ENCODE data around the gene SCFD1. TPM values are rescaled to one million over a fixed set of nuclear protein-coding genes. Genes with fewer than 3 reads are reported as not detected.
A peak's percentile ranks its signal among the peaks of the same experiment; 100 is the strongest.

The SCFD1 gene
- total RNA-seq, 2 donors from 2014 or later: 20.5 to 28.6 TPM

DNA sequence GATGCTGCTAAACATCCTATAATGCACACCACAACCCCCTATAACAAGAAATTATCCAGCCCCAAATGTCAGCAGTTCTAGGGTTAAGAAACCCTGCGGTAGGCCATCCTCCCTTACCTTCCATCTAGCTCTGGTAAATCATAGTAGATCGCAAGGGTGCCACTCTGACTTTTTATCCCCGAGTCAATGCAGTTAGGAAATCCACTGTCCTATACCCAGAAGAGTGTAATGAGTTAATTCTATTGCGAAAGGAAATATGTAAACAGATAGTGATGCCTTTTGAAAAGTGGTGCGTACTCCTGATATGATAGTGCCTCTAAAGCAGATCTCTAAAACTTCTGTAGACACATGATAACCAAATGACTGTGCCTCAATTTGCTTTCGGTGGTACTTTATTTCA is 29.8 kb downstream of the SCFD1 start:
- Histone ChIP-seq H3K27ac (no peak overlapping the region), H3K4me1 (no peaks in the 10 kb centered on the region), H3K4me3 (no peak overlapping the region), H3K36me3 (peaks cover 60% of the 10 kb centered on the region), H3K27me3 (no peaks in the 10 kb centered on the region), H3K9me3 (no peaks in the 10 kb centered on the region)
- TF ChIP-seq, protein P1, sequence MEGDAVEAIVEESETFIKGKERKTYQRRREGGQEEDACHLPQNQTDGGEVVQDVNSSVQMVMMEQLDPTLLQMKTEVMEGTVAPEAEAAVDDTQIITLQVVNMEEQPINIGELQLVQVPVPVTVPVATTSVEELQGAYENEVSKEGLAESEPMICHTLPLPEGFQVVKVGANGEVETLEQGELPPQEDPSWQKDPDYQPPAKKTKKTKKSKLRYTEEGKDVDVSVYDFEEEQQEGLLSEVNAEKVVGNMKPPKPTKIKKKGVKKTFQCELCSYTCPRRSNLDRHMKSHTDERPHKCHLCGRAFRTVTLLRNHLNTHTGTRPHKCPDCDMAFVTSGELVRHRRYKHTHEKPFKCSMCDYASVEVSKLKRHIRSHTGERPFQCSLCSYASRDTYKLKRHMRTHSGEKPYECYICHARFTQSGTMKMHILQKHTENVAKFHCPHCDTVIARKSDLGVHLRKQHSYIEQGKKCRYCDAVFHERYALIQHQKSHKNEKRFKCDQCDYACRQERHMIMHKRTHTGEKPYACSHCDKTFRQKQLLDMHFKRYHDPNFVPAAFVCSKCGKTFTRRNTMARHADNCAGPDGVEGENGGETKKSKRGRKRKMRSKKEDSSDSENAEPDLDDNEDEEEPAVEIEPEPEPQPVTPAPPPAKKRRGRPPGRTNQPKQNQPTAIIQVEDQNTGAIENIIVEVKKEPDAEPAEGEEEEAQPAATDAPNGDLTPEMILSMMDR (IDR thresholded peaks at IDR 0.05): no peak
- DNase-seq (ENCODE audit: low spot score): no peak

DNA sequence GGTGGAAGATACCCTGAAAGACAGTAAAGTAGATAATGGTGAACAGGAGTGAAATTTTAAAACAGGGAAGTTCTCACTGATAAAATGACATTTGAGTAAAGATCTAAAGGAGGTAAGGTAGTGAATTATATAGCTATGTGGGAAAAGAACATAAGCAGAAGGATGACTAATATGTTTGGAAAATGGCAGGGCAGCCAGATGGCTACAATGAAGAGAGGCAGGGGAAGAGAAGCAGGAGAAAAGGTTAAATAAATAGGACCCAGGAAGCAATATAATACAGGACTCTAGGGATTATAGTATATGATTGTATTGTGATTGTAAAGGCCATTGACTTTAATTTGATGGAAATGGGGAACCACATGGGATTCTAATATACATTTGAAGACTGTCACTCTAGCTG is 33.0 kb downstream of the SCFD1 start:
- Histone ChIP-seq H3K4me1 (no peaks in the 10 kb centered on the region), H3K4me3 (no peak overlapping the region), H3K9me3 (no peaks in the 10 kb centered on the region), H3K36me3 (peaks cover 62% of the 10 kb centered on the region), H3K27me3 (no peaks in the 10 kb centered on the region), H3K27ac (no peak overlapping the region)
- DNase-seq (ENCODE audit: low spot score): no peak
- TF ChIP-seq, protein P1 (IDR thresholded peaks at IDR 0.05): no peak

DNA sequence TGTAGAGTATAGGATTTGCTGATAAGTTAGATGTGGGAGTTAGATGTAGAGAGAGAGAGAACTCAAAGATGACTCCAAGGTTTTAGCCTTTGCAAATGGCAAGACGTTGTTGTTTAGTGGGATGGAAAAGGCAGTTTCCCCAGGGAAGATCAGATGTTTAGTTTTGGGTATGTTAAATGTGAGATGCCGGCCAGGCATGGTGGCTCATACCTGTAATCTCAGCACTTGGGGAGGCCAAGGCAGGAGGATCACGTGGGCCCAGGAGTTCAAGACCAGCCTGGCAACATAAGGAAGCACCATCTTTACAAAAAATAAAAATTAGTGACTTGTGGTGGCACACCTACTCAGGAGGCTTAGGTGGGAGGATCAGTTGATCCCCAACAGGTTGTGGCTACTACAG is 33.5 kb downstream of the SCFD1 start:
- DNase-seq (ENCODE audit: low spot score): no peak
- Histone ChIP-seq H3K4me1 (no peaks in the 10 kb centered on the region), H3K27ac (no peak overlapping the region), H3K36me3 (peaks cover 57% of the 10 kb centered on the region), H3K27me3 (no peaks in the 10 kb centered on the region), H3K4me3 (no peak overlapping the region), H3K9me3 (no peaks in the 10 kb centered on the region)
- TF ChIP-seq, protein P1 (IDR thresholded peaks at IDR 0.05): no peak

DNA sequence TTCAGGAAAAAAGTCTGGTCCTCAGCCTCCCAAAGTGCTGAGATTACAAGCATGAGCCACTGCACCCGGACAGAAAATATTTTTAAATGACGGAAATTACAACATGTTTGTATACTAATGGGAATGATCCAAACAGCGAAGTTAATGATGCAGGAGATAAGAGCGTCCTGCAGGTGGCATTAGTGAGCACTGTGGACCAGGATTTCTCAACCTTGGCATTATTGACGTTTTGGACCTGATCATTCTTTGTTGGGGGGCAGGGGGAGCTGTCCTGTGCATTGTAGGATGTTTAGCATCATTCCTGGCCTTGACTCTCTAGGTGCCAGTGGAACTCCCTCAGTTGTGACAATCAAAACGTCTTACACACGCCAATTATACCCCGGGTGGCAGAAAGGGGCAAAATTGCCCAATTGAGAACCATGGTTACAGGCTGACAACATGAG is 34.1 kb downstream of the SCFD1 start:
- Histone ChIP-seq H3K27ac (no peak overlapping the region), H3K27me3 (no peaks in the 10 kb centered on the region), H3K4me3 (no peak overlapping the region), H3K4me1 (no peaks in the 10 kb centered on the region), H3K36me3 (peaks cover 52% of the 10 kb centered on the region), H3K9me3 (no peaks in the 10 kb centered on the region)
- TF ChIP-seq, protein P1 (IDR thresholded peaks at IDR 0.05): peak; percentile 53 to 73
- no peak for DNase-seq (ENCODE audit: low spot score)

DNA sequence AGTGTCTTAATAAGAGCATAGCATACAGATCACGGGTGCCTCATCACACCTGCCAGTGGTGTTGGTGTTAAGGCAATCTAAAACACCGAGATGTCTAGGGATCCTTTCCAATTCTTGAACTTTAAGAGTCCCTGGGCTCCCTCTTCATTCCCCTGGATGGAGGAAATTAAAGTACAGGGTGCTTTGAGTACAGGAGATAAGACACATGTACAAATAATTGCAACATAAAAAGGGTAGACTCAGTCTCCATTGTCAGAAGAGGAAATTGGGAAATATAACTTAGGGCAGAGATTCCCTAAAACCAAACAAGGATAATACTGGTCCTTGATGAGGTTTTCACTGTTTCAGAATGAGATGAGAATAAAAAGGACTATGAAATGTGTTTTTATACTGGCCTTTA is 34.9 kb downstream of the SCFD1 start:
- Histone ChIP-seq H3K4me1 (no peaks in the 10 kb centered on the region), H3K9me3 (no peaks in the 10 kb centered on the region), H3K27me3 (no peaks in the 10 kb centered on the region), H3K4me3 (no peak overlapping the region), H3K36me3 (peaks cover 43% of the 10 kb centered on the region), H3K27ac (no peak overlapping the region)
- no peak for DNase-seq (ENCODE audit: low spot score)
- TF ChIP-seq, protein P1 (IDR thresholded peaks at IDR 0.05): no peak

DNA sequence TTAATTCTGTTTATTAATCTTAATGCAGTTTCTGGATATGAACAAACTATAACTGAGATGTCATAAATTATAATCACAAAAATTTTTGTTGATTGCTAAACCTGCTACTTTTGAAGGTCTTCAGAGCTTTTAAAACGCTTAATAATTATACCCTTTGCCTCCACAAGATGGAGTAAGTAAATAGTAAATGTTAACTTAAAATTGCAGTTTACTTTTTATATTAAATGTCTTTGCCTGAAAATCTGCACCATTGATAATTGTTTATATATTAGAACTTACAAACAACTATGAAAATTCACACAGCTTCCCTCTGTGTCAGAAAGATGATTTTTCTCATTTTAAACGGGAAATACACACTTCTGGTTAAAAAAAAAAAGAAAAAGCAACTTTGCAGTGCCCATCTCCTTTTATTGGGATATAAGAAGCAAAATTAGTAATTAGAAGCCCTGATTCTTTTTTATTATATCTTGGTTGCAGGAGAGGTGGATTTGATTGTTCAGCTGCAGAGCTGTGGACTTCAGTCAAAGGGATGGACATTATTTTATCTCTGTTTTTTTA is 35.6 kb downstream of the SCFD1 start:
- Histone ChIP-seq H3K4me3 (no peak overlapping the region), H3K4me1 (no peaks in the 10 kb centered on the region), H3K36me3 (peaks cover 40% of the 10 kb centered on the region), H3K9me3 (no peaks in the 10 kb centered on the region), H3K27me3 (no peaks in the 10 kb centered on the region), H3K27ac (no peak overlapping the region)
- TF ChIP-seq, protein P1 (IDR thresholded peaks at IDR 0.05): peak in 1 of 2 donors; percentile 49
- DNase-seq (ENCODE audit: low spot score): no peak
